NCI-H460 (cell line): ENCODE results near the gene NCKIPSD. TPM values are rescaled to one million over a fixed set of nuclear protein-coding genes. Genes with fewer than 3 reads are reported as not detected.
A peak's percentile ranks its signal among the peaks of the same experiment; 100 is the strongest.
"Not testable (repeated sequence)": the region's sequence is repeated elsewhere in the genome, so short reads cannot be mapped to it uniquely, and the experiment has no call there.

Experiments
- DNase-seq: peaks from one replicate; pipeline ENCODE4 v3.0.0-alpha.2; 2016; ENCODE audit warnings: low read depth; ENCODE audit errors: extremely low read depth
- polyA plus RNA-seq: library from polyadenylated mRNA; depleted of rRNA; stranded (reverse); fragments of >200 nt; gene quantifications from 2 replicates; pipeline ENCODE4 v1.2.3, GENCODE V29; 2014; cell fraction: nucleus; rRNA removed
- total RNA-seq: library from RNA; depleted of rRNA; stranded (reverse); fragments of >200 nt; shearing (Covaris generic); gene quantifications from 2 replicates; pipeline ENCODE4 v1.2.3, GENCODE V29; 2014; rRNA removed

NCKIPSD gene
- total RNA-seq: 15.9 and 17.2 TPM in 2 replicates
- polyA plus RNA-seq: 62.8 and 69.5 TPM in 2 replicates

- DNase-seq: peak; percentile 75
Observed at GRCh38 chr3:48685603-48686511, at the start of gene NCKIPSD. Gene NCKIPSD, minus strand, starts transcription at chr3:48685915. Its CDS starts 108 bp downstream, at chr3:48685807.

GRCh38 chr3:48735075-48735767 is 49.5 kb upstream of the NCKIPSD start:
- DNase-seq: not testable (repeated sequence)

- DNase-seq: not testable (repeated sequence)
Observed at GRCh38 chr3:48734541-48734940, 48.8 kb upstream of the NCKIPSD start.

- DNase-seq: not testable (repeated sequence)
Observed at GRCh38 chr3:48733752-48734518, 48.2 kb upstream of the NCKIPSD start.

- DNase-seq: no peak
Observed at GRCh38 chr3:48727511-48727910, 41.8 kb upstream of the NCKIPSD start.

- not testable (repeated sequence) for DNase-seq
Observed at GRCh38 chr3:48725185-48725855, 39.6 kb upstream of the NCKIPSD start.

- no peak for DNase-seq
Observed at GRCh38 chr3:48723725-48724124, 38.0 kb upstream of the NCKIPSD start.

GRCh38 chr3:48723293-48723692 is 37.6 kb upstream of the NCKIPSD start:
- not testable (repeated sequence) for DNase-seq

- DNase-seq: peak; percentile 96
Observed at GRCh38 chr3:48716982-48717746, 31.4 kb upstream of the NCKIPSD start, which contains the start of gene IP6K2. Gene IP6K2, minus strand, starts transcription at chr3:48717221. Its CDS starts 21,930 bp downstream, at chr3:48695291.

GRCh38 chr3:48716508-48716981 is 30.8 kb upstream of the NCKIPSD start:
- DNase-seq: no peak

GRCh38 chr3:48715174-48715800 is 29.6 kb upstream of the NCKIPSD start:
- DNase-seq: no peak

- no peak for DNase-seq
Observed at GRCh38 chr3:48711727-48712126, 26.0 kb upstream of the NCKIPSD start.

GRCh38 chr3:48709051-48709461 is 23.3 kb upstream of the NCKIPSD start:
- no peak for DNase-seq

- DNase-seq: no peak
Observed at GRCh38 chr3:48708481-48708889, 22.8 kb upstream of the NCKIPSD start.

GRCh38 chr3:48707157-48707556 is 21.4 kb upstream of the NCKIPSD start:
- no peak for DNase-seq

GRCh38 chr3:48702320-48702920 is 16.7 kb upstream of the NCKIPSD start:
- DNase-seq: no peak

- no peak for DNase-seq
Observed at GRCh38 chr3:48700731-48701405, 15.2 kb upstream of the NCKIPSD start.

- DNase-seq: no peak
Observed at GRCh38 chr3:48698891-48699290, 13.2 kb upstream of the NCKIPSD start.
